AG08395 (cell line): ENCODE measurements around the gene AP5Z1.

ENCODE experiments used
- DNase-seq: peaks from one replicate; pipeline ENCODE4 v3.0.0; 2012; ENCODE audit warnings: mixed read lengths, low spot score

AP5Z1 gene, protein sequence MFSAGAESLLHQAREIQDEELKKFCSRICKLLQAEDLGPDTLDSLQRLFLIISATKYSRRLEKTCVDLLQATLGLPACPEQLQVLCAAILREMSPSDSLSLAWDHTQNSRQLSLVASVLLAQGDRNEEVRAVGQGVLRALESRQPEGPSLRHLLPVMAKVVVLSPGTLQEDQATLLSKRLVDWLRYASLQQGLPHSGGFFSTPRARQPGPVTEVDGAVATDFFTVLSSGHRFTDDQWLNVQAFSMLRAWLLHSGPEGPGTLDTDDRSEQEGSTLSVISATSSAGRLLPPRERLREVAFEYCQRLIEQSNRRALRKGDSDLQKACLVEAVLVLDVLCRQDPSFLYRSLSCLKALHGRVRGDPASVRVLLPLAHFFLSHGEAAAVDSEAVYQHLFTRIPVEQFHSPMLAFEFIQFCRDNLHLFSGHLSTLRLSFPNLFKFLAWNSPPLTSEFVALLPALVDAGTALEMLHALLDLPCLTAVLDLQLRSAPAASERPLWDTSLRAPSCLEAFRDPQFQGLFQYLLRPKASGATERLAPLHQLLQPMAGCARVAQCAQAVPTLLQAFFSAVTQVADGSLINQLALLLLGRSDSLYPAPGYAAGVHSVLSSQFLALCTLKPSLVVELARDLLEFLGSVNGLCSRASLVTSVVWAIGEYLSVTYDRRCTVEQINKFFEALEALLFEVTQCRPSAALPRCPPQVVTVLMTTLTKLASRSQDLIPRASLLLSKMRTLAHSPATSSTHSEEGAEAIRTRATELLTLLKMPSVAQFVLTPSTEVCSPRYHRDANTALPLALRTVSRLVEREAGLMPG

DNA sequence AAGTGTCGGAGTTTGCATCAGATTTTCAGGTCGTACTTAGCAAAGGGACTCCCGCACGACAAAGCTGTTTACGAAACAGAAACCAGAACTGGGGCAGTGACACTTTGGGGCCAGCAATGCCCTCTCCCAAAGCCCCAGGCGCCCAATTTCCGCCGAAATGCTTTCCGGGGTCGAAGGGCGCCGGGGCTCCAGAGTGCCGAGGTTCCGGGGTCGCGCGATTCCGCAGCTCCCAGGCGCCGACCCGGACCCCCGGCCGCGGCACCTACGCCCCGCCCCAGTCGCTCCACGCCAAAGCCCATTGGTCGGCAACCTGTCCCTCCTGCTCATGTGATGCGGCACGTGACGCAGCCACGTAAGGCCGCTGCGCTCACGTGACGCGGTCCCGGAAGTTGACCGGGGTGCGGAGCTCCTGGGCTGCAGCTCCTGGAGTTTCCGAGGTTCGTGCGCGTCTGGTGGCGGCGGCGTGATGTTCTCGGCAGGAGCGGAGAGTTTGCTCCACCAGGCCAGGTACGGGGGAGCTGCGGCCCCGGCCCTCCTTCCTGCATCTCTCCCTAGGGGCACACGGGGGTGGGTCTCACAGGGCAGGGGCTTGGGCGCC lies at the start of gene AP5Z1:
Gene AP5Z1, plus strand, starts transcription at position 374 of the 598 bp plus-strand sequence. Its CDS starts 93 bp downstream, at position 467.
- DNase-seq = peak; percentile 100

DNA sequence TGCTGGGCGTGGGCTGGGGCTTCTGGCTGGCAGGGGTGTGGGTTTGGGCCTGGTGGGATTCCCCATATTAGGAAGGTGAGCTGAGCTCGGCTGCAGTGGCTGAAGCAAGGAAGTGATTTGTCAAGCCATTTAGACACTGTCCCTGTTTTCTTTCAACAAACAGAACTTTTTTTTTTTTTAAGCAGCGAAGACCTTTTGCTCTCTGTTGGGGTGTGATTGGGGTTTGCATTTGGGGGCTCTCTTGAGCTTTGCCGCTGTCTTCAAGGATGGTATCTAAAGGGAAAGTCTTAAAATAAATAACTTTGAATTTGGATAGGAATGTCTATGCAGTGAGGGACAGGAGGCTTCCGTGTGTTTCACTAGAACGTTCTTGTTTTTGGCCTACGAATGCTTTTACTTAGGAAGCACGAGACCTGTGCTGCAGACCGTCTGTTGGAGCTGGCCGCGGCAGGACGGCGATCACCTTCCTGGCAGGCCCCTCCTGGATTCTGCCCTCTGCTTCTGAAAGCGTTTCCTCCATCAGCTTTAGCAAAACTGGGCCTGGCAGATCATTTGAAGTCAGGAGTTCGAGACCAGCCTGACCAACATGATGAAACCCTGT lies 49.5 kb upstream of the AP5Z1 start:
- no peak for DNase-seq

DNA sequence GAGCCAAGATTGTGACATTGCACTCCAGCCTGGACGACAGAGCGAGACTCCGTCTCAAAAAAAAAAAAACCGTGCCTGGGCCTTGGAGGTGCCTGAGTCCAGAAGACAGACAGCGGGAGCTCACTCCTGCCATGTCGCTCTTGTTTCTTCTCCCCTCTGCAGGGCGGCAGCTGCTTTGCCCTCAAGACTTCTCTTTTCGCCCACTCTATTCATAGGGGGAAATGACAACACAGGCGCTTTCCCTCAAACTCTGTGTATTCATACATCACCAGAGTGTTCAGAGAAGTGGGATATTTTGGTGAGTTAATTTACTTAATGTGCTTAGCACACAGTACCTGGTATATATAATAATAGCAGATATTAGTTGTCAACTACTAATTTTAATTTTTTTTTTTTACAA lies 48.9 kb upstream of the AP5Z1 start:
- DNase-seq = no peak

DNA sequence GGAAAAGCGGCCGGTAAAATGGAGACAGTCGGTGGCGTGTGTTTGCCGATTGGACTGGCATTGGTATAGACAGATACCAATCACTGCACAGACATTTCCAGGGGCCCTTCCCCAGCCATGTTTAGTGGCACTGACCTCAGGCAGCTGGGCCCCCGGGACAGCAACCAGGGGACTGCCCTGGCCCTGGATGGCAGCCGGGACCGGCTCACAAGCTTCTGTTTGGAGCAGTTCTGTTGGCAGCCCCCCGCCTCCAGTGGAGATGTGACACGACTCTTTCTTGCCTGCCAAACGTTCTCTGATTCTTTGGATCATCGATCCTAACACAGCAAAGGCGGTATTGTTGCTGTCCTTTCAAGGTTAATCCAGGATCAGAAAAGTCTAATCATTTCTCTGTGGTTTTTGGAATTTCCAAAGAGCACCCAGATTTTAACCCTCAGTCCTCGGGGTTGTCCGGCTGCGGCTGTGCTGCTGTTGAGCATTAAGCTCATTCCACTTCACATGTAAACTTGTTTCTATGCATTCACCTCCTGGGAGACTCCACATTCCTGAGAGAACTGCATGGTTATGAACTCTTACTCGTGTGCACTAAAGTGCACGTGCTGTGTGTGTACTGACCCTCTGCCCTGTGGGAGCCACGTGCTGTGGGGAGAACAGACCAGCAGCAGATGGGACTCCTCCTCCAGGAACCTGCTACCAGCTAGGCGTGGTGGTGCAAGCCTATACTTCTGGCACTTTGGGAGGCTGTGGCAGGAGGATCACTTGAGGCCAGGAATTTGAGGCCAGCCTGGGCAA lies 47.3 kb upstream of the AP5Z1 start:
- DNase-seq = no peak

DNA sequence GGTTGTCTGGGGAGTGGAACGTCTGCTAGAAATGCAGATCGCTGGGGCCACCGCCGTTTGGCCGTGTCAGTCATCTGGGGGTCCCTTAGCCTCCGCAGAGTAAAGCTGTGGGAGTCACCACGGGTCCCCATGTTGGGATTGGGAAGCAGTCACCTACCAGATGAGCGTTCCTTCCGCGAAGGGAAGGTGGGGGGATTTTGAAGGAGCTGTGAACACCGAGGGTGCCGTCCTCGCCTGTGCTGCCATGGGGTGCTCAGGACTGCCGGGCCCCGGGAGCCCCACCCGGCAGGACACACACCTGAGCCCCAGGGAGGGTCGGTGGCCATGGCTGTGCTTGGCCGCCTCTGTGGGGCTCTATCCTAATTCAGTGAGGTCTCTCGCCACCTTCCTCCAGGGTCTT lies 46.2 kb upstream of the AP5Z1 start:
- no peak for DNase-seq

DNA sequence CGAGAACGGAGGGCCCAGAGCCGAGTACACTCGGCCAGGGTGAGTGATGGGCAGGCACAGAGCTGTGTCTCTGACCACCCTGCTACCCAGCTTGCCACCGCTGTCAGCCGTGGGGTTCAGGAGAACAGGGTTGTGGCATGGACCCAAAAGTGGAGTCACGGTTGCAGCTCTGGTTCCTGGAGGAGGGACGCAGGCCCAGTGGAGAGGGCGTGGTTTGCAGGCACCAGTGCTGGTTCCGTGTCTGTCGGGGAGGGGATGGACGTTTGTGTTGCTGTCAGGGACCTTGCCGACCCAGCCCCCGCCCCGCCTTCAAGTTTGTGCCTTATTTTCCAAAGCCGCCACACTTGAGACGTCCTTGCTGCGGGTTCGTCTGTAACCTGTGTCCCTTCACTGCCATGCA lies 45.1 kb upstream of the AP5Z1 start:
- no peak for DNase-seq

DNA sequence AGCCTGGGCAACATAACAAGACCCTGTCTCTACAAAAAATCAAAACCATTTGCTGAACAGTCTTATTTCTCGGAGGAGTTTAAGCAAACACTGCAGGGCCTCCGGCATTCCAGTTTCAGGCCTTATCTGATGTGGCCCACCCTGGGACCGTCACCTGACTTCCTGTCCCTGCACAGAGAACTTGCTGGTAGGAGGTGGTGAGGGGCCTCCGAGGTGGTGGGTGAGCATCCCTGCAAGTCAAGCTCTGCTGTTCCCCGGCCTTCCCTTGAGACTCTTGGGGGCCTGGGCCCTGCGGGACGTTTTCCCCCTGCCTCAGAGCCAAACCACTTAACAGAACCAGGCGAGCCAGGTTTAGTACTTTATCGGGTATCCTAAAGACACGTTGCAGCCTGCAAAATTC lies 44.5 kb upstream of the AP5Z1 start:
- no peak for DNase-seq

DNA sequence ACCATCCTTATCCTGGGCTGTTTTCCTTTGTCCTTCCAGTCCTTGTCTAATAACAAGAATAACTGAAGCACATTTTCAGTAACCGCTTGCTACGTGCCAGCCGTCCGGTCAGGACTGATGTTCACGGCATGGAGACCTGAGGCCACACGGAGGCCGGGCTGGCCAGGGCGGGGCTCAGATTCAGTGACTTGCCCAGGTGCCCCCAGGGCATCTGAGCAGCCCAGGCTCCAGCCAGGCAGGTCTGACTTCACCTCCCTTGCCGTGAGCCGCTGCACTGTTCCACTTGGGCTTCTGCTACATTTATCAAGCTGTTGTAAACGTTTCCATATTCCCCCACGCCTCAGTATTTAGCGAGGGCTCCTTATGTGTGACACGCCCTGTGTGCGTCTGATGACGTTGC lies 43.6 kb upstream of the AP5Z1 start:
- no peak for DNase-seq

DNA sequence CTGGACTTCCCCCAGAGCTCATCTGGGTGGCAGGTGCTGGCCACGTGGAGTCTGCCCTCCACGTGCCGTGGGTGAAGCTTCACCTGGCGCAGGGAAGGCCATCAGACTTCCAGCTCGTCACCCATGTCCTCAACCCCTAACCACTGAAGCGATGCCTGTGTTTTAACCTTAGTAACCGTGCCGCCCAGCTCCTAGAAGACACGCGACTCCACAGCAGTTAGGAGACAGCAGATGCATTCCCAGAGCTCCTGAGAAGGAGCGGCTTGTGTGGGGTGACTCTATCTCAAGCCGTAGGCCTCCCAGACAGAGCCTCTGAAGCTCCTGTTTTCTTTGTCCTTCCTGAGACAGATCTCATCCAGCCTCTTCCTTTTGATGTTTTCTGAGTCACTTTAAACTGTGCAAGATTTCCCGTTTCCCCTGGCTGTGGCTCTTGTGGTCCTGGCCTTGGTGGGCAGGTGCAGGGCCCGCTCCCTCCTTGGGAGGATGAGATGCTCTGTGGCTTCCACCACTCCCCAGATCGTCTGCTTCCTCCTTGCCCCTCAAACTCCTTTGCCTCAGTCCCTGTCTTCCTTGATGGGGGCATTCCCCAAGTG lies 41.4 kb upstream of the AP5Z1 start:
- no peak for DNase-seq

DNA sequence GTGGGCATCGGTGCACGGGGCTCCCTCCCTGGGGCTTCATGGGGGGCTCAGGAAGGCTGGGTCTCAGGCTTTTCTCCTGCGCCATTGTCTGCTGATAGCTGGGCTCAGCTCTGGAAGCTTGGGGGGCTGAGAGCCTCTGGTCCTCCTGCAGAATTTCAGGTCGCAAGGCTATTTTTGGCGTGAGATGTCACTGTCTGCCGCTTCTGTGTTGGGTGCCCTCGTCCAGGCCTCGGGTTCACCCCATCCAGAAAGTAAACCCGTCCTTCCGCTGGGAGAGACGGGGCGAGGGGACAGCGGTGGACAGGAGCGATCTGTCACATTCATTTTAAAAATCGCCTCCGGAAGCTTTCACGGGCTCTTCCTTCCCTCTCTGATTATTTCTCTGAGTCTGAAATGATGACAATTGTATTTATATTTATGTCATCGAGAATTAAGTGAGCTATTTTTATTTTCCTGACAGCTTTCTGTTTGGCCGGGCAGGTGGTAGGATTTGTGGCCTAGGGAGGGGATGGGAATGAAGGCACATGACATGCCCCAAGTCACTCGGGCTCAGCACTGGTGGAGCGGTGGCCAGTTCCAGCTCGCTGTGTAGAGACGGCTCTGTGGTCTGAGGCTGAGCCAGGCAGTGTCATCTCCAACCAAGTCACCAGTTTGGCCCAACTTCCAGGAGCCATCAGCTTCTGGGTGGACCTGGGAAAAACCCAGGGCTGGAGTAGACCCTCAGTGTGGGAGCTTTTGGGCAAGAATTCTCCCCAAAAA lies 40.7 kb upstream of the AP5Z1 start:
- no peak for DNase-seq

DNA sequence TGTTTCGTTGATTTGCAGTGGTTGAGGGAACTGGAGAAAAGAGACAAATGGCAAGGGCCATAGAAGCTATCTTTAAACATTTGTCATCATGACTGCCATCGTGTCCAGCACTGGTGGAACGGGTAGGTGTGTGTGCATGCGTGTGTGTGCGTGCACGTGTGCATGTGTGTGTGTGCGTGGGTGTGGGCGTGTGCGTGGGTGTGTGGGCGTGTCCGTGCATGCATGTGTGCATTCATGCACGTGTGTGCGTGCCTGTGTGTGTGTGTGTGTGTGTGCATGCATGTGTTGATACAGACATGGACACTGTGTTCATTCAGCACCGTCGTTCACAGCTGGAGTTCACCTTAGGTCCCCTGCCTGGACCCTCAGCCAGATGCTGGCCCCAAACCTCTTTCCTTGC lies 38.1 kb upstream of the AP5Z1 start:
- no peak for DNase-seq

DNA sequence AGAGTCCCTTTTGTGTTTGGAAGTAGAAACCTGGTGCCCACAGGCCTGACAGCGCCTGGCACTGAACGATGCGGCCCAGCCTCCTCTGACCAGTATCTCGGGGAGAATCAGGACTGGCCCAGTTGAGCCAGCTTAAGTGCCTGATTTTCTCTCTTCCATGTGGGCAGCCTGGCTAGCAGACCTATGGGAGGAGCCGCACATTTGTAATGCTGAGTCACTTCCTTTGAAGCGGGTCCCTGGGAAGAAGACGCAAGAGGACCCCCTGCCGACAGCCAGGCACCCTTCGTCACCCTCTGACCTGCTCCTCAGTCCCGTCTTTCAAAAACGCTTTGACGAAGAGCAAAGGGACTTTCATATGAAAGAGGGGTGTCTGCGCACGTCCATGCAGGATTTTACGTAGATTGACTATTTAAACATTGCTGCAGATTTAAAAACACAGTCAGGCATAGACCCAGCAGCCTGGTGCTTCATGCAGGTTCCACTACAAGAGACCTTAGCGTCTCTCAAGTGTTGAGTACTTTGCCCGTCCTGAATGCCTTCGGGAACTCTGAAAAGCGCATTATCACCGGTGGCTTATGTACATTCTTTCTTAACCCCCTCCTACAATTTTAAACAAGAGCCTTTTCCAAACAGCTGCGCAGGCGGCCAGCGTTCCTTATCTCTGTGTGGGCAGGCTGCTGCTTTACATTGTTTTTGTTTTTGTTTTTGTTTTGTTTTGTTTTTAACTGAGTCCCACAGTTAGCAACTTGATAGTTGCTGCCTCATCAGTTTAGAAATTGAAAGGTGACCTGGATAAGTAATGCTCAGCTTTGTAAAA lies 36.5 kb upstream of the AP5Z1 start:
- DNase-seq = peak; percentile 78

DNA sequence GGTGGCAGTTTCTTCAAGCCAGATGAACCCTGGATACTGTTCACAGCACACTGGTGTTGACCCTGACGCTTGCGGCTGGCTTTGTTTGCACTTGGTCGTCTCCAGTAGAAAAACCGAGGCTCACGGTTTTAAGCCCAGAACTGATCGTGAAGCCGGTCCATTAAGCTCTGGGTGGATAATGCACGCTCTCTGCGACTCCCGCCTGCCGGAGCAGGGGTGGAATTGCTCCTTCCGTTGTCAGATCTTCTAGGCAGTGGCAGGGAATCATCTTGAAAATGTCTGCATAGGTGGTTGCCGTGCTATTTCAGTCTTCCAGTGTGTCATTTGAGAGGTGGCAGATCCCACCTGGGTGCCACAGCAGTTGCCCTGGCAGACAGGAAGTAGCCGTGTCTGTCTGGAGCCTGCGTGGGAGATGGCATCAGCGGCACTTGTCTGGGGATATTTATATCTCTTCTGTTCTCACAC lies 35.9 kb upstream of the AP5Z1 start:
- peak; percentile 40 for DNase-seq

DNA sequence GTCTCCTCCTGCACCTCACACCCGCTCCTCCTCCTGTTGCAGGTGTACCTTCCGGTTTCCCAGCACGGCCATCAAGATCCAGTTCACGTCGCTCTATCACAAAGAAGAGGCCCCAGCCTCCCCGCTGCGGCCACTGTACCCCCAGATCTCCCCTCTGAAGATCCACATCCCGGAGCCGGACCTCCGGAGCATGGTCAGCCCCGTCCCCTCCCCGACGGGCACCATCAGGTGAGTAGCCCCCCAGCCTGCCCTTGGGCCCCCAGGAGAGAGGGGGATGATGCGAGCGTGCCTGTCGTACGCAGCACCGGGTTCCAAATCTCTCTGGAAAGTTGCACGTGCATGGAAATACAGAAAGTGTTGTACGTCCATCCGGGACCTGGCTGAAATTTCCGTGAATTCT lies 34.6 kb upstream of the AP5Z1 start:
- no peak for DNase-seq

DNA sequence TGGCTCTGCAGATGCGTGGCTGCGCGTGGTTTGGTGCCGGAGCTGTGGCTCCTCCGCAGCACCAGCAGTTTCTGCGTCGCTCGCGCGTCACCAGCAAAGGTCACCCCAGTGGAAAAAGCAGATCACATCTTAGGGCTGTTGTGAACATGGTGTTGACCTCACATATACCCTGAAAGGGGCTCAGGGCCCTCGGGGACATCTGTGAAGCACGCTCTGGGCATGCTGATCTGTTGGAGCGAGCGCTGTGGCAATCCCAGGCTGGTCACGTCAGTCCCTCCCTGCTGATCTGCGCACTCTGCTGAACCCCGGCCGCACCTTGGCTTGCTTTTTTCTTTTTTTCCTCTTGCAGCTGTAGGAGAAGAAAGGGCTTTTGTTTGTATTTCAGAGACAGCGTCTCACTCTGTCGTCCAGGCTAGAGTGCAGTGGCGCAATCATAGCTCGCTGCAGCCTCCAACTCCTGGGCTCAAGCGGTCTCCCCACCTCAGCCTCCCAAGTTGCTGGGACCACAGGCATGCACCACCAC lies 33.3 kb upstream of the AP5Z1 start:
- DNase-seq = no peak

DNA sequence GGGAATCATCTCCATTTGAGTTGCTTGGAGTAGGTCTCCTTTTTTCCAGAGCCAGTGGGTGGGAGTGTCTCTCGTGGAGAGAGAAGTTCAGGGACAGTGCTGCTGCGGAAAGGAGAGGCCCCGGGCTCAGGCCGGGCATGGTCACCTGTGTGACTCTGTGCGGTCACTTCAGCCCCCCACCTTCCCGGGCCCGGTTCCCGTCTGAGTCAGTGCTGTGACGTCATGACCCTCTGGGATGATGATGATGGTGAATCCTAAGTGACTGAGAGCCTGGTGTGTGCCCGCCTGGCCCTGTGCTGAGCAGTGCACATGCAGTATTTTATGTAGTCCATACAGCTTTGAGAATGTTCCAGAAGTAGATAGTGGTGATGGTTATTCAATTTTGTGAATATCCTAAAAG lies 32.6 kb upstream of the AP5Z1 start:
- no peak for DNase-seq

DNA sequence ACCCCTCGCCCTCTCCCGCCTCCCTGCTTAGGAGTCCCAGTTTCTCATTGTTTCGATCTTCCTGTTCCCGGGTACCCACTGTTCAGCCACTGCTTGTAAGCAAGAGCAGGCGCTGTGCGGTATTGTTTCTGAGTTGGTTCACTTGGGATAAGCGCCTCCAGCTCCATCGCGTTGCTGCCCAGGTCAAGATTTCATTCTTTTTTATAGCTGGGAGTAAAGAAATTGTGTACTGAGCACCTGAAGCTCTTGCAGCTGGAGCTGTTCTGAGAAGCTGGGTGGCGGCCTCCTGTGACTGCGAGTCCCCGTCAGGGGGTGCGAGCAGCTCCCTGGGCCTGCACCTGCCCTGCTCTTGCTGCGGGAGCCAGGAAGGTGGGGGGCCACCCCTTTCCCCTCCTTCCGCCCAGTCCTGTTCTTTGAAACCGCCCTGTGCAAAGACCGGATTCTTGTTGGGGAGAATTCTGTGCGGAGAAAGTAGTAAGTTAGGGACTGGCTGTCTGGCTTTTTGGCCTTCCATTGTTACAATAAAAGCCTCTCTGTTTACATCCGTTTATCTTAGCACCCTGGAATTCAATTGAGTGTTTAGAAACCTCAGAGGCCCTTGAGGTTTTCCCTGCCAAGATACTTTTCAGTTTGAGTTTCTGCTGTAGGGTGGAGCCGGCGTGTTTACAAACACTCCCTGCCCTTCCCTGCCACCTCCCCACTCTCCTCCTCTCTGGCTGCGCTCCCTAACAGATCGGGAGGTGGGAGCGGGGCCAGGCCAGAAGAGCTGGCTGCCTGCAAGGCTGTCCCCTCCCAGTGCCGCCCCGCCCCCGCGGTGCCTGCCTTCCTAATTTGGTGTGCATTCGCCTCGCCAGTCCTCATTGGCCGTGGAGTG lies 30.8 kb upstream of the AP5Z1 start:
- peak; percentile 98 for DNase-seq

DNA sequence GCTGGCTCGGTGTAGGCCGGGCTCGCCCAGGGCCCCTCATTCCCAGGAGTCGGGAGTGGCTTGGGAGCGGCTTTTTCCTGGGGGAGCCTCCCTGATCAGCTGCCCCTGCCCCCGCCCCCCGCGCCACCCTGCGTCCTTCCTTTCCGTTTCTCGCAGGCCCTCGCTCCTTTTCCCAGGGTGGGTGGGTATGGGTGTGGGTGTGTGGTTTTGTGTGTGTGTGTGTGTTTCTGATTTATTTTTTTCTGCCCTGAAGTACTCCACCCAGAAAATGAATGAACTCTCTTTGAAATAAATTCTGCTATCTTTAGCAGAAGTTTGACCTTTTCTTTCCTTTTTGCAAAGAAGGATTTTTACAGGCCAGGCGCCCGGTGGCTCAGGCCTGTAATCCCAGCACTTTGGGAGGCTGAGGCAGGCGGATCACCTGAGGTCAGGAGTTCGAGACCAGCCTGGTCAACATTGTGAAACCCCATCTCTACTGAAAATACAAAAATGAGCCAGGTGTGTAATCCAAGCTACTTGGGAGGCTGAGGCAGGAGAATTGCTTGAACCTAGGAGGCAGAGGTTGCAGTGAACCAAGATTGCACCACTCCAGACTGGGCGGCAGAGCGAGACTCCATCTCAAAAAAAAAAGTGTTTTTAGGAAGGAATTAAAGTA lies 30.0 kb upstream of the AP5Z1 start:
- DNase-seq = no peak
